BJ (cell line): ENCODE measurements around the gene DPM3. TPM values are rescaled to one million over a fixed set of nuclear protein-coding genes. Genes with fewer than 3 reads are reported as not detected.
"Not testable (repeated sequence)": the region's sequence is repeated elsewhere in the genome, so short reads cannot be mapped to it uniquely, and the experiment has no call there.

Experiments
- CTCF ChIA-PET: fragments of 350-600 bp; formaldehyde crosslinking; extraction: SDS; loops from one replicate; lab custom pipeline; 2021; ENCODE audit warnings: antibody characterized with exemption, inconsistent platforms; lab: Yijun Ruan, JAX
- POLR2A ChIA-PET: fragments of 300-600 bp; sonication (Branson Sonifier 250); formaldehyde crosslinking; extraction: SDS; loops from one replicate; lab custom pipeline; 2021; ENCODE audit warnings: antibody characterized with exemption; lab: Charles Lee
- DNase-seq: peaks from one replicate; pipeline ENCODE4 v3.0.0-alpha.2; 2011; ENCODE audit warnings: low read depth
- H3K27me3 ChIP-seq: 2 replicates; pipeline ENCODE4 v1.6.0; 2011; ENCODE audit warnings: low read length; ENCODE audit not compliant: control insufficient read depth, insufficient read depth
- H3K36me3 ChIP-seq: 2 replicates; pipeline ENCODE4 v1.5.1; 2011; ENCODE audit warnings: low read length; ENCODE audit not compliant: control insufficient read depth, insufficient read depth
- H3K4me3 ChIP-seq: 2 replicates; pipeline ENCODE4 v1.5.1; 2011; ENCODE audit warnings: low read depth, mild to moderate bottlenecking, control low read depth, low read length
- polyA plus RNA-seq: library from polyadenylated mRNA; depleted of rRNA; stranded (reverse); fragments of >200 nt; gene quantifications from 2 replicates; pipeline ENCODE4 v1.2.3, GENCODE V29; 2011
- TF ChIP-seq, protein P1 (sequence below): IDR thresholded peaks from 2 replicates; pipeline ENCODE4 v1.5.1; 2011; ENCODE audit warnings: low read depth, mild to moderate bottlenecking, control low read depth, inconsistent platforms, low read length, moderate library complexity; ENCODE audit not compliant: insufficient read depth

DPM3 gene
- polyA plus RNA-seq, 1 experiment: 34.1 TPM

DNA sequence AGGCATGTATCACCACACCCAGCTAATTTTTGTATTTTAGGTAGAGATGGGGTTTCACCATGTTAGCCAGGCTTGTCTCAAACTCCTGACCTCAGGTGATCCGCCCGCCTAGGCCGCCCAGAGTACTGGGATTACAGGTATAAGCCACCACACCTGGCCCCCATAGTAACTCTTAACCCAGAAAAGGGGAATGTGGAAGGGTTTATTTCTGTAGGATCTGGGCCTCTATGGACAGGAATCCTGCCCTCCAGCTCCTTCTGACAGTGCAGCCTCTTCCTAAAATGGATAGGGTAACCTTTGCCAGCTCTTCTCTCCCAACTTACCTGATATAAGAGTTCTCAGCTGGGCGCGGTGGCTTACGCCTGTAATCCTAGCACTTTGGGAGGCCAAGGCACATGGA, 22.3 kb upstream of the DPM3 start:
- CTCF ChIA-PET: interaction anchor here (1.1 to 11.3 kb wide), 5 partner anchors 10 to 77 kb away, joined by 3 to 259 read pairs (median 8); partner anchors contain the start of gene KRTCAP2
- DNase-seq, H3K27me3 ChIP-seq, POLR2A ChIA-PET, H3K4me3 ChIP-seq, H3K36me3 ChIP-seq: not testable (repeated sequence)

DNA sequence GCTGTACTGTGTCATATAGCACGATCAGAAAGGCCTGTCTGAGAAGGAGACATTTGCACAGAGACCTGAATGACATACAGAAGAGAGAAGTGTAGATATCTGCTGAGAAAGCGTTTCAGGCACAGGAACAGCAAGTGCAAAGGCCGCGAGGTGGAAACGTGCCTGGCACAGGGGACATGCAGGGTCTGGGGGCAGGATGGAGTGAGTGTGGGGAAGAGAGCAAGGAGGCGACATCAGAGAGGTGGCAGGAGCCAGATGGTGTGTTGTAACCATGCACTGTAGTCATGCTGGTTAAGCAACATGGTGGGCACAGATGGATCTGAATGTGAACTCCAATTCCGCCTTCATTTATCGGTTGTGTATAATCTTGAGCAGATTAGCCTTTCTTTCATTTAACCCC, 19.8 kb upstream of the DPM3 start:
- TF ChIP-seq, protein P1, sequence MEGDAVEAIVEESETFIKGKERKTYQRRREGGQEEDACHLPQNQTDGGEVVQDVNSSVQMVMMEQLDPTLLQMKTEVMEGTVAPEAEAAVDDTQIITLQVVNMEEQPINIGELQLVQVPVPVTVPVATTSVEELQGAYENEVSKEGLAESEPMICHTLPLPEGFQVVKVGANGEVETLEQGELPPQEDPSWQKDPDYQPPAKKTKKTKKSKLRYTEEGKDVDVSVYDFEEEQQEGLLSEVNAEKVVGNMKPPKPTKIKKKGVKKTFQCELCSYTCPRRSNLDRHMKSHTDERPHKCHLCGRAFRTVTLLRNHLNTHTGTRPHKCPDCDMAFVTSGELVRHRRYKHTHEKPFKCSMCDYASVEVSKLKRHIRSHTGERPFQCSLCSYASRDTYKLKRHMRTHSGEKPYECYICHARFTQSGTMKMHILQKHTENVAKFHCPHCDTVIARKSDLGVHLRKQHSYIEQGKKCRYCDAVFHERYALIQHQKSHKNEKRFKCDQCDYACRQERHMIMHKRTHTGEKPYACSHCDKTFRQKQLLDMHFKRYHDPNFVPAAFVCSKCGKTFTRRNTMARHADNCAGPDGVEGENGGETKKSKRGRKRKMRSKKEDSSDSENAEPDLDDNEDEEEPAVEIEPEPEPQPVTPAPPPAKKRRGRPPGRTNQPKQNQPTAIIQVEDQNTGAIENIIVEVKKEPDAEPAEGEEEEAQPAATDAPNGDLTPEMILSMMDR: no peak
- Histone ChIP-seq H3K36me3 (no peaks in the 10 kb centered on the region), H3K27me3 (no peaks in the 10 kb centered on the region), H3K4me3 (no peak overlapping the region)
- ChIA-PET CTCF (no interaction called here), POLR2A (no interaction called here)
- no peak for DNase-seq

DNA sequence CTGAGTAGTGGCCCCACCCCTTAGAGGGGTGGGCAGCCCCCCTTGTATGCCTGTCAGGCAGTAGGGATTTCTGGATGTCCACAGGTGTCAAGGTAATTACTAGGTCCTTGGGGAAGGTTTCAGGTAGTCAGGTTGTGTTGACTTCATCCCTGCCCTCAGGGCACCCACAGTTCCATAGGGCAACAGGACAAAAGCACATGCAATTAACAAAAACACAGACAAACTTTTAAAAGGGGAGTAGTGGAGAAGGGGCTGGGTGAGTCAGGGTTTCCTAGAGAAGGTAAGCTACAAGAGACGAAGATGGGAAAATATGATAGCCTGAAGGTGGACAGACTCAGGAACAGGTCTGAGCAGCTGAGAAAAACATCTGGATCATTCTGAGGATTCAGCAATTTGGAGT, 18.7 kb upstream of the DPM3 start:
- POLR2A ChIA-PET: no interaction called here
- no peaks in the 10 kb centered on the region for H3K36me3 ChIP-seq
- DNase-seq: no peak
- TF ChIP-seq, protein P1: no peak
- no peak overlapping the region for H3K4me3 ChIP-seq
- no peaks in the 10 kb centered on the region for H3K27me3 ChIP-seq
- CTCF ChIA-PET: interaction anchor here (0.7 to 1.0 kb wide), 3 partner anchors 8 to 73 kb away, joined by 3 read pairs; partner anchors contain the start of gene KRTCAP2

DNA sequence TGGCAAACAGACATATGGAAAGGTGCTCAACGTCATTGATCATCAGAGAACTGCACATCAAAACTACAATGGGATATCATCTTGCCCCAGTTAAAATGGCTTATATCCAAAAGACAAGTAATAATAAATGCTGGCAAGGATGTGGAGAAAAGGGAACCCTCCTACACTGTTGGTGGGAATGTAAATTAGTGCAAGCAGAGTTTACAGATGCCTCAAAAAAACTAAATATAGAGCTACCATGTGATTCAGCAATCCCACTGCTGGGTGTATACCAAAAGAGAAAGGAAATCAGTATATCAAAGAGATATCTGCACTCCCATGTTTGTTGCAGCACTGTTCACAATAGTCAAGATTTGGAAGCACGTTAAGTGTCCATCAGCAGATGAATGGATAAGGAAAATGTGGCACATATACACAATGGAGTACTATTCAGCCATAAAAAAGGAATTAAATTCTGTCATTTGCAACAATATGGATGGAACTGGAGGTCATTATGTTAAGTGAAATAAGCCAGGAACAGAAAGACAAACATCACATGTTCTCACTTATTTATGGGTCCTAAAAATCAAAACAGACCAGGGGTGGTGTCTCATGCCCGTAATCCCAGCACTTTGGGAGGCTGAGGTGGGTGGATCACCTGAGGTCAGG, 15.8 kb upstream of the DPM3 start:
- H3K27me3 ChIP-seq, H3K36me3 ChIP-seq, DNase-seq, POLR2A ChIA-PET, H3K4me3 ChIP-seq: not testable (repeated sequence)
- CTCF ChIA-PET: interaction anchor here (0.6 to 0.9 kb wide), 2 partner anchors 20 to 70 kb away, joined by 3 read pairs; partner anchors contain the start of gene SLC50A1

DNA sequence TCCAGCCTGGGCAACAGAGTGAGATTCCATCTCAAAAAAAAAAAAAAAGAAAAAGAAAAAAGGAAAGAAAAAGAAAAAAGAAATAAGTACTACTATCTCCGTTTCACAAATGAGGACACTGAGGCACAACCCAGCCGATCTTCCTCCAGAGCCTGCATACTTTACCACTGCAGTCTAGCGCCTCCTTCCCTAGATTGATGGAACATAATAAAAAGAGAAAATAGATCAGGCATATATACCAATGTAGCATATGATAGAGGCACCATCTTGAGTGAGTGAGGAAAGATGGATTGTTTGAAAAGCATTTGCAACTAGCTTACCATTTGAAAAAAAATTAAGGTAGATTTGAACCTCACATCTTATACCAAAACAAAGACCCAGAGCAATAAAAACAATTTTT, 5.2 kb upstream of the DPM3 start:
- Histone ChIP-seq H3K36me3 (no peaks in the 10 kb centered on the region), H3K4me3 (no peak overlapping the region), H3K27me3 (peaks cover 1% of the 10 kb centered on the region; the same call in 1 of the 2 replicates)
- DNase-seq: no peak
- ChIA-PET CTCF (interaction anchor here (0.5 to 2.5 kb wide), 4 partner anchors 22 to 184 kb away, joined by 3 to 15 read pairs (median 3); no protein-coding TSS in a partner anchor), POLR2A (no interaction called here)
- TF ChIP-seq, protein P1: no peak

DNA sequence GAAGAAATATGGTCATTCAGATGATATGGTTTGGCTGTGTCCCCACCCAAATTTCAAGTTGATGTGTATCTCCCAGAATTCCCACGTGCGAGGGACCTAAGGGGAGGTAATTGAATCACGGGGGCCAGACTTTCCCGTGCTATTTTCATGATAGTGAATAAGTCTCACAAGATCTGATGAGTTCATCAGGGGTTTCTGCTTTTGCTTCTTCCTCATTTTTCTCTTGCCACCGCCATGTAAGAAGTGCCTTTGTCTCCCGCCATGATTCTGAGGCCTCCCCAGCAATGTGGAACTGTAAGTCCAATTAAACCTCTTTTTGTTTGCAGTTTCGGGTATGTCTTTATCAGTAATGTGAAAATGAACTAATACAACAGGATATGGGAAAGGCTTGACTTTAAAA, 1.4 kb upstream of the DPM3 start:
- ChIA-PET POLR2A (no interaction called here), CTCF (interaction anchor here (1.1 to 3.1 kb wide), 3 partner anchors 21 to 50 kb away, joined by 3 to 12 read pairs (median 7); no protein-coding TSS in a partner anchor)
- no peak for DNase-seq
- Histone ChIP-seq H3K36me3 (peaks cover 5% of the 10 kb centered on the region), H3K27me3 (peaks cover 1% of the 10 kb centered on the region; the same call in 1 of the 2 replicates), H3K4me3 (no peak overlapping the region)
- TF ChIP-seq, protein P1: no peak
